MCF 10A (cell line): ENCODE results near the gene FILIP1L. TPM values are rescaled to one million over a fixed set of nuclear protein-coding genes. Genes with fewer than 3 reads are reported as not detected.

ENCODE experiments used
- BruUV-seq: library from RNA; stranded (reverse); fragments of 400-500 nt; replicated peaks from 2 replicates; lab custom pipeline; 2021; lab: Mats Ljungman, UMichigan
- CTCF ChIA-PET: fragments of 300-600 bp; sonication (Branson Sonifier 250); formaldehyde crosslinking; extraction: SDS; loops from one replicate; lab custom pipeline; 2021; ENCODE audit warnings: antibody characterized with exemption, inconsistent platforms; lab: Yijun Ruan, JAX
- POLR2A ChIA-PET: fragments of 300-600, 350-650 bp; sonication (Branson Sonifier 250); formaldehyde crosslinking; extraction: SDS; loops from one replicate; lab custom pipeline; 2020; ENCODE audit warnings: antibody characterized with exemption, inconsistent platforms; lab: Yijun Ruan, JAX
- DNase-seq: peaks from one replicate; pipeline ENCODE4 v3.0.0-alpha.2; 2018; ENCODE audit not compliant: unreplicated experiment
- H3K27ac Mint-ChIP-seq: one replicate; pipeline ENCODE4 v1.8.0; 2022; ENCODE audit warnings: mild to moderate bottlenecking, low read depth, mixed read lengths; ENCODE audit not compliant: unreplicated experiment
- H3K27me3 Mint-ChIP-seq: one replicate; pipeline ENCODE4 v1.8.0; 2022; ENCODE audit warnings: mixed read lengths; ENCODE audit not compliant: insufficient read depth, unreplicated experiment
- H3K36me3 Mint-ChIP-seq: one replicate; pipeline ENCODE4 v1.8.0; 2022; ENCODE audit warnings: mild to moderate bottlenecking, moderate library complexity, mixed read lengths; ENCODE audit not compliant: insufficient read depth, unreplicated experiment
- H3K4me1 Mint-ChIP-seq: one replicate; pipeline ENCODE4 v1.8.0; 2022; ENCODE audit warnings: mixed read lengths; ENCODE audit not compliant: insufficient read depth, unreplicated experiment
- H3K4me3 Mint-ChIP-seq: one replicate; pipeline ENCODE4 v1.8.0; 2022; ENCODE audit warnings: mild to moderate bottlenecking, moderate library complexity, mixed read lengths; ENCODE audit not compliant: unreplicated experiment
- H3K9me3 Mint-ChIP-seq: one replicate; pipeline ENCODE4 v1.8.0; 2022; ENCODE audit warnings: mixed read lengths; ENCODE audit not compliant: unreplicated experiment
- CTCF ChIP-seq: fragments of 200-600 bp; IDR thresholded peaks from one replicate; pipeline ENCODE4 v1.8.0; 2022; ENCODE audit warnings: antibody characterized with exemption, mild to moderate bottlenecking; ENCODE audit not compliant: unreplicated experiment
- intact Hi-C: fragments of 100-400 bp; cut with micrococcal nuclease; formaldehyde crosslinking; loops from 2 replicates; pipeline ENCODE4 v1.14.1; 2022
- total RNA-seq: library from RNA; stranded (reverse); gene quantifications from 2 replicates; pipeline ENCODE4 v1.2.3, GENCODE V29; 2022

FILIP1L gene
- total RNA-seq, 1 experiment from 2014 or later = 2.4 TPM

DNA sequence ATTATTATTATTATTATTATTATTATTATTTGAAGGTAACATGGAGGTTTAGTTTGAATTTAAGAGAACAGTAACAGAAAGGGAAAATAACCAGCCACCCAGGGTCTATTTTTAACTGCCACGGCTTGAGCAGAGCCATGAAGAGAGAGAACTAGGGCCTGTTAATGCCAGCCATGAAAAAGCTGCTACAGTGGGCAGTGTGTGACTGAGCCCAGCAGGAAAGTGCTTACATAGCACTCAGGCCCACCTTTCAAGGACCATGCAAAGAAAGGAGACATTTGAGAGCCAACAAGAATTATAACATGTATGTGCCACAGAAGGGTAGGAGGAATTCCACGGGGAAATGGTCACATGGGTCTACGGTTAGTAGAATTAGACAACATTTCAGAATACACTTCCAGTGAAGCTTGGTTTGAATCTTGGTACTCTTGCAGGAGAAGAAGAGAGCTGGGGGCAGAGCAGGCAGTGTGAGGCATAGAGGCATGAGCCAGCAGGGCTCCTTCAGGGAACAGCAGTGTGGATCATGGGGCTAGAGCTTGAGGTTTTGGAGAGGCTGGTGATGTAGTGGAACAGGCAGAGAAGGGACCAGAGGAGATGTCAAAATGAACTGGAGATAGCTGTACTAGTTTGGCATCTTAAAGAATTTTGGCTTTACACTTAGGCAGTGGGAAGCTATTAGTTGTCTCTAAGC lies 155.9 kb downstream of the FILIP1L start:
- intact Hi-C loops = no loop called here
- POLR2A ChIA-PET = interaction anchor here (1.4 to 2.0 kb wide), 2 partner anchors 9 to 10 kb away, joined by 4 to 9 read pairs; no protein-coding TSS in a partner anchor
- no peak for DNase-seq
- H3K27me3 Mint-ChIP-seq = no peaks in the 10 kb centered on the region
- H3K4me1 Mint-ChIP-seq = no peaks in the 10 kb centered on the region
- TF ChIP-seq CTCF = no peak
- BruUV-seq = no TSS peak
- H3K36me3 Mint-ChIP-seq = no peaks in the 10 kb centered on the region
- CTCF ChIA-PET = interaction anchor here (0.7 to 1.1 kb wide), 2 partner anchors 11 to 136 kb away, joined by 3 read pairs; no protein-coding TSS in a partner anchor
- H3K4me3 Mint-ChIP-seq = no peak overlapping the region
- H3K27ac Mint-ChIP-seq = no peak overlapping the region
- H3K9me3 Mint-ChIP-seq = no peaks in the 10 kb centered on the region

- no peak overlapping the region for H3K27ac Mint-ChIP-seq
- POLR2A ChIA-PET = interaction anchor here (2.0 kb wide), 1 partner anchor 9 kb away, joined by 9 read pairs; no protein-coding TSS in a partner anchor
- TF ChIP-seq CTCF = no peak
- H3K9me3 Mint-ChIP-seq = no peaks in the 10 kb centered on the region
- H3K36me3 Mint-ChIP-seq = no peaks in the 10 kb centered on the region
- H3K27me3 Mint-ChIP-seq = no peaks in the 10 kb centered on the region
- H3K4me3 Mint-ChIP-seq = no peak overlapping the region
- H3K4me1 Mint-ChIP-seq = no peaks in the 10 kb centered on the region
- CTCF ChIA-PET = interaction anchor here (0.5 to 1.0 kb wide), 6 partner anchors 10 to 303 kb away, joined by 3 to 4 read pairs (median 3); partner anchors contain the start of gene TBC1D23
- no TSS peak for BruUV-seq
- DNase-seq = no peak
- intact Hi-C loops = no loop called here
These were observed 157.0 kb downstream of the FILIP1L start for GRCh38 chr3:99957151-99957796.

- no TSS peak for BruUV-seq
- Mint-ChIP-seq H3K4me1 (no peaks in the 10 kb centered on the region), H3K9me3 (no peaks in the 10 kb centered on the region), H3K27ac (no peak overlapping the region), H3K36me3 (no peaks in the 10 kb centered on the region), H3K4me3 (no peak overlapping the region), H3K27me3 (no peaks in the 10 kb centered on the region)
- CTCF ChIA-PET = interaction anchor here (0.5 kb wide), 1 partner anchor 202 kb away, joined by 3 read pairs; no protein-coding TSS in a partner anchor
- POLR2A ChIA-PET = no interaction called here
- intact Hi-C loops = no loop called here
- no peak for TF ChIP-seq CTCF
- DNase-seq = no peak
These were observed 158.3 kb downstream of the FILIP1L start for GRCh38 chr3:99955773-99956562.
